Mammary epithelial cell (primary cell): ENCODE data around the gene PRRT2.
"Not testable (repeated sequence)": the region's sequence is repeated elsewhere in the genome, so short reads cannot be mapped to it uniquely, and the experiment has no call there.

ENCODE experiments used
- CTCF ChIP-seq, 2 donors: IDR thresholded peaks in 1 of 2; conservative IDR thresholded peaks in 1 of 2; 2 replicates each; pipeline ENCODE4 v1.5.1; 2011 to 2012; ENCODE audit warnings: inconsistent platforms in 2 of 2, low read length in 2 of 2, mild to moderate bottlenecking in 2 of 2, control low read depth in 1 of 2, low read depth in 1 of 2; ENCODE audit not compliant: insufficient read depth in 1 of 2; ENCODE audit errors: extremely low read depth in 1 of 2
- EZH2 ChIP-seq: IDR thresholded peaks from 2 replicates; pipeline ENCODE4 v1.6.1; 2012; ENCODE audit warnings: low read length, inconsistent platforms, borderline replicate concordance

- TF ChIP-seq CTCF (conservative IDR thresholded peaks at IDR 0.05 in 1 of 2, IDR thresholded peaks at IDR 0.05 in 1 of 2; ENCODE audit: extremely low read depth in 1 of 2, insufficient read depth in 1 of 2, low read depth in 1 of 2, low read length in 2 of 2); EZH2: not testable (repeated sequence)
Observed at GRCh38 chr16:29787155-29787554, 24.8 kb upstream of the PRRT2 start.
